Sigmoid colon (tissue), 4 donors: ENCODE data around the gene ARSB.

Experiments used
- CTCF ChIP-seq, 4 experiments: fragments of 450-650 bp in 3 of 4; fragments of 200-600 bp in 1 of 4; IDR thresholded peaks; one replicate each; pipeline ENCODE4 v1.5.1; 2016 to 2019; ENCODE audit warnings: antibody characterized with exemption in 4 of 4, mild to moderate bottlenecking in 3 of 4, moderate library complexity in 2 of 4
- EP300 ChIP-seq, 4 donors: sonication (generic); formaldehyde crosslinking; IDR thresholded peaks; one replicate each; pipeline ENCODE4 v1.6.1; 2017; ENCODE audit warnings: antibody characterized with exemption in 4 of 4

- TF ChIP-seq CTCF (IDR thresholded peaks at IDR 0.05), result no peak
- TF ChIP-seq EP300 (IDR thresholded peaks at IDR 0.05), result no peak
Measured at GRCh38 chr5:78808380-78808779, 176.7 kb downstream of the ARSB start.
